Germinal center (tissue), 1 donor: ENCODE data around the gene SRP68.
"Not testable (repeated sequence)": the region's sequence is repeated elsewhere in the genome, so short reads cannot be mapped to it uniquely, and the experiment has no call there.

Experiments
- DNase-seq: peaks from one replicate; pipeline ENCODE4 v3.0.0; 2012; ENCODE audit warnings: mixed read lengths, low spot score

Gene SRP68

GRCh38 chr17:76089680-76090516 lies 17.6 kb upstream of the SRP68 start:
- DNase-seq: no peak

GRCh38 chr17:76088868-76089576 lies 16.7 kb upstream of the SRP68 start:
- no peak for DNase-seq

DNA sequence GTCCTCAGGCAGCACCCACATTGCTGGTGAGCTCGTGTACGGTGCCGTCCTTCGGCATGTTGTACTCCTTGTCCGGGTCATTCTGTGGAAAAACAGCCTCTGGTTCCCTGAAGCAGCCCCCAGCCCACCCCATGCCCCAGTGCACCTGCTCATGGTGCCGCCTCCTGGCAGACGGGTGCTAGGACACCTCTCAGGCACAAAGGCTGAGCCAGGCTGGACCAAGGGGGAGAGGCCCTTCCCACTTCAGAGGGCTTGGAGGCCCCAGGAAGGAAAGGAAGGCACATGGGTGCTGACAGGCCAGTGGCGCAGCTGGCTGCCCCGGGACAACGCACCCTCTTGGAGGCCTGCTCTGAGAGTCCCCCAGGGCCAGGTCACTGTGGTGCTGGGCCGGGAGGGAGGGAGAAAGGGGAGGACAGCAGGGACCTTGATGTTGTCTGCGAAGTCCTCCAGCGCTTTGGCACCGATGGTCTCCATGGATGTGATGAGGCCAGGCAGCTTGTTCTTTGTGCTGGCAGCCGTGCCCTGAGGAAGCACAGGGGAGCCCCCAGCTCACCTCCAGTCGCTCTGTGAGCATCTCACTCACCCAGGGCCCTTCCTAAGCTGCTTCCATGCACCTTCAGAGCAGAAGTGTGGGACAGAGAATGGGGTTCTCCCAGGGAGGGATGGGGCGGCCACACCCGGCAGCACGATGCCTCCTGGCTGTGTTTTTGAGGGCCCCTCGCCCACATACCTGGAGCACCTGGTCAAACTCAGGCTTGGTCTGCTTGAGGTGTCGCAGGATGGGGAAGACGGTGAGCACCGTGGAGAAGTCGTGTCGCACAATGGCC lies 15.9 kb upstream of the SRP68 start:
- no peak for DNase-seq

- no peak for DNase-seq
Measured at GRCh38 chr17:76087531-76087930, 15.2 kb upstream of the SRP68 start.

GRCh38 chr17:76086384-76086783 lies 14.1 kb upstream of the SRP68 start:
- no peak for DNase-seq

- no peak for DNase-seq
Measured at GRCh38 chr17:76085731-76086366, 13.5 kb upstream of the SRP68 start.

DNA sequence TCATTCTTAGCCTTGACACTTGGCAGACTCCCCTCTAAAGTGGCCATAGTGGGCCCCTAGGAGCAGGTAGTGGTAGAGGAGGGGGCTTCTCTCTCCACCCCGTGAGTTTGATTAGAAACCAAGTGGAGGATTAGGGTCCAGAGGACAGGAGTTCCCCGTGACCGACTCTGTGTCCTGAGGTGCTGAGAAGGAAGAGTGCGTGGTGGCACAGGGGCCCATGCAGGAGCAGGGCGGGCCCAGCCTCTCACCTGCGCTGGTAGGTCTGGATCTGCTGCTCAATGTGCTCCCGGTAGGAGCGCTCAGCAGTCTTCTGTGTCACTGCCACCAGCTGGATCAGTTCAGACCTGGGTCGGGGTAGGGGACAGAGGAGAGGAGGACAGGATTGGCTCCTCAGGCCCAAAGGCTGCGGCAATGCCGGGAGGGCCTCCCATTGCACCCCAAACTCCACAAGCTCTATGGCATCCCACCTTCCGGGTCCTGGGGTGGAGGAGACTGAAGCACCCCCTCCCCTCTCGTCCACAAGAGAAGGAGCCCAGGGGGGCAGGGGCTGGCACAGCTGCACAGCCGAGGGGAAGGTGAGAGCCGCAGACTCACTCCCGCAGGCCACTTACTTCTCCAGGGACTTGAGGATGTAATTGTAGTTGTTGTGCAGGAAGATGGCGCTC lies 12.9 kb upstream of the SRP68 start:
- DNase-seq: no peak

DNA sequence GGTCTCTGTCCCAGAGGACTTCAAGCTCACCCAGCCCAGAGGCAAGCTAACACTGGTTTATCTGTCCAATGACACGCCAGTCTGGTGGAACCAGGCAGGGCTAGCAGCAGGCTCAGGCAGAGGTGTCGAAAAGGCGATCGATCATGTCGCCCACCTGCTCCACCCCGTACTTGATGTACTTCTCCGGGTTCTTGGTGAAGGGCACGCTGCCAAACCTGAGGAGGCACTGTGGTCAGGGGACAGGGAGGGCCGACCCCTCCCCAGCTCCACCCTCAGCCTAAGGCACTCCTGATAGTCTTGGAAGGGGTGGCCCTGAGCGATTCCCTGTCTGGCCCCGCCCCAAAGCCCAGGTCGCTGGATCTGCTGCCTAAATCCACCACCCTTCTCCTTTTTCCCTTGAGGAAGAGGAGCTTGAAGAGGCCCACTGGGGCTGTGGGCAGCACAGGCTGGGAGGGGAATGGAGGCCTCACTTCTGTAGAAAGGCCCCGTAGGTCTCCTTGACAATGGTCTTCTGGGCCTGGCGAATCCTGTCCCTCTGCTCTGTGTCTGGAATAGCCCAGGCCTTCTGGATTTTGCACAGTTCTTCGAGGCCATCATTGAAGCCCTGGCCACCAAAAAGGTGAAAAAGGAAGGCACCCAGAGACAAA lies 11.3 kb upstream of the SRP68 start:
- DNase-seq: no peak

DNA sequence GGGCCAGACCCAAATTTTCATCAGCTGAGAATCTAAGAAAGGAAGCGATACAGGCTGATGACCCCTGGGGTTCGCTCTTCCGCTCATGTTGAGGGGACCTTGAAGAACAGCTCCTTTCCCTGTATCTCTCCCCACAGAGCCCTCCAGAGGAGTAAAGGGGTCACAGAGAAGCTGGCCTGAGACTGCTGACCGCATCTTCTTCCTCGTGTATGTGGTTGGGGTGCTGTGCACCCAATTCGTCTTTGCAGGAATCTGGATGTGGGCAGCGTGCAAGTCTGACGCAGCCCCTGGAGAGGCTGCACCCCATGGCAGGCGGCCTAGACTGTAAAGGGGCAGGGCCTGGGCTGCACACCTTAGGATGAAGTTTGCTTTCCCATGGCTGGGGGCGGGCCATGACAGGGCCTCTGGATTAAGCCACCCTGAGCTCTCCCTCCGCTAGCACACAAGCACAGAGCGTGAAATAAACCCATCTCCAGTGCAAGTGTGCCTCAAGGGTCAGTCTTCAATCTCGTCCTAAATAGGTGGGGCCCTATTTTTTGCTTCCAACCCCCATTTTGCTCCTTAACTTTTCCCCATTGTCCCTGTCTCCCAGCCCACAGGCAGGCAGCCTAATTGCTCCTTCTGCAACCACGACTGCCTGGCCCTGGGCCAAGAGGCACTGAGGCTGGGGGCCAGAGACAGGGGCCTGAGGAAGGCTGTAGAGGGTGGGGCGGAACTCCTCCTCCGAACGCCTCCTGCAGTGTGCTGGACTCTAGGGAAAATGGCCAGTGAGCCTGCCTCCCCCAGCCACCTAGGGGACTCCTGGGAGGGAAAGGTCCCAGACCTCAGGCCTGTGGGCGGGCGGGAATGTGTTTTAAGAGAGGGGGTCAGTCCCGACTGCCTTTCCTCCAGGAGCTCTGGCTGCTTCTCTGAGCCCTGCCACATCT lies 10.3 kb upstream of the SRP68 start:
- no peak for DNase-seq

GRCh38 chr17:76081295-76082210 lies 9.2 kb upstream of the SRP68 start:
- DNase-seq: no peak

DNA sequence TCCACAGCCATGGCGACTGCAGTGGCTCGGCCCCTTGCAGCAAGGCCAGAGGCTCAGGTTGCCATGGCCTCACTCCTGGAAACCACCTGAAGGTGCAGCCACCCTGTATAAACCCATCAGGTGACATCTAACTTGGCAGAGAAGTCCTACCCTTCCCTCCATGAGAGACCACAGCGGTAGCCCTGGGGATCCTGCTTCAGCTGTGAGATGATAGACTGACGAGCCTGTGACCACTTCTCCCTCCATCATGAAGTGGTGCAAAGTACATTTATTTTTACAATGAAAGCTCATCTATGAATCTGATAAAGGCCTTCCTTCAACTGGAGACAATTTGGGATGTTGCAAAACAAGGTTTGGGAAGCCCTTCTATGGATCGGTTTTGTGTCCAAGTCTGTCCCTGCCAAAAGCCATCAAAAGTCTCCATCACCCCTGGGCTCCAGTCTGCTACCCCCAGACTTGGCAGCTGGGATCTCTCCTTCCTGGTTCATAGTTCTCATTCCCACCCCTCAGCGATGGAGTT lies 8.5 kb upstream of the SRP68 start:
- no peak for DNase-seq

- peak; percentile 36 for DNase-seq
Measured at GRCh38 chr17:76079956-76080767, 7.8 kb upstream of the SRP68 start.

- no peak for DNase-seq
Measured at GRCh38 chr17:76079535-76079955, 7.2 kb upstream of the SRP68 start.

GRCh38 chr17:76078860-76079534 lies 6.7 kb upstream of the SRP68 start, which contains the start of gene ZACN:
ZACN (plus strand) TSS chr17:76079182; CDS start chr17:76079265, 83 bp downstream.
- no peak for DNase-seq

GRCh38 chr17:76078370-76078769 lies 6.1 kb upstream of the SRP68 start:
- not testable (repeated sequence) for DNase-seq

DNA sequence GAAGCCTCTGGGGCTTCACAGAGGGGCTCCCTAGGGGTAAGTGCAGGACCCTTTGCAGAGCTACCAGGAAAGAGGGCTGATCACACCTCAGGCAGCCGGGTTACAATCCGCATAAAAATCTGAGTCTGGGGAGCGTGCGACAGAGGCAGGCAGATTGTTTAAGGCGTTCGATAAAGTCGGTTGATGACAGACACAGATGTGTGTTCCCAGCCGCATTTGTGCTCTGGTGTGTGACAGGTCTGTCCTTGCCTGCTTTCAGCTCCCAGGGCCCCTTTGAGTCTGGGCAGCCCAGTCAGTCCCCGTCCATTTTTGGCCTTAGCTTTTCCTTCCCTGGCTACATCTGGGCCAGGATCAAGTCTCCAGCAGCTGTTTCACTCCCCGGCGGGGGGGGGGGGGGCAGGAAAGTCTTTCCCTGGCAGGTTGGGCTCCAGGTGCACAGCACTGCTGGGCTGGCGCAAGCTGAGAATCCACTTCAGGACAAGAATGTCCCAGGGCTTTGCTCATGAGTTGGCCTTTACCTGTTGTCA lies 5.3 kb upstream of the SRP68 start:
- DNase-seq: peak; percentile 24
